22Rv1 (cell line): ENCODE data around the gene SLC24A4.

Experiments
- CTCF ChIP-seq: fragments of 450-650 bp; IDR thresholded peaks from 2 replicates; pipeline ENCODE4 v1.5.1; 2017; ENCODE audit warnings: mild to moderate bottlenecking
- ZFX ChIP-seq: fragments of 450-650 bp; IDR thresholded peaks from 2 replicates; pipeline ENCODE4 v1.6.1; 2017; ENCODE audit warnings: antibody characterized with exemption, borderline replicate concordance

GRCh38 chr14:92495027-92495426 lies 172.1 kb downstream of the SLC24A4 start:
- TF ChIP-seq CTCF: no peak
- no peak for TF ChIP-seq ZFX
